GM18868 (cell line): ENCODE results near the gene TROAP.
"Not testable (repeated sequence)": the region's sequence is repeated elsewhere in the genome, so short reads cannot be mapped to it uniquely, and the experiment has no call there.

Source experiments
- ATAC-seq: cut with Tn5 transposase; IDR thresholded peaks from one replicate; pipeline ENCODE4 v1.9.1; 2021; ENCODE audit warnings: mild to moderate bottlenecking, moderate library complexity; ENCODE audit not compliant: unreplicated experiment

TROAP gene

DNA sequence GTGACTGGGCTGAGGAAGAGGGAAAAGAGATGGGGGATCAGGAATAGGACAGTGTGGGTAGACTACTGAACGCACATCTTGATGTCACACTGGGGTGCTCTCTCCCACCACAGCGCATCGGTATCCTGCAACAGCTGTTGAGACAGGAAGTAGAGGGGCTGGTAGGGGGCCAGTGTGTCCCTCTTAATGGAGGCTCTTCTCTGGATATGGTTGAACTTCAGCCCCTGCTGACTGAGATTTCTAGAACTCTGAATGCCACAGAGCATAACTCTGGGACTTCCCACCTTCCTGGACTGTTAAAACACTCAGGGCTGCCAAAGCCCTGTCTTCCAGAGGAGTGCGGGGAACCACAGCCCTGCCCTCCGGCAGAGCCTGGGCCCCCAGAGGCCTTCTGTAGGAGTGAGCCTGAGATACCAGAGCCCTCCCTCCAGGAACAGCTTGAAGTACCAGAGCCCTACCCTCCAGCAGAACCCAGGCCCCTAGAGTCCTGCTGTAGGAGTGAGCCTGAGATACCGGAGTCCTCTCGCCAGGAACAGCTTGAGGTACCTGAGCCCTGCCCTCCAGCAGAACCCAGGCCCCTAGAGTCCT lies 7.1 kb downstream of the TROAP start:
- ATAC-seq: no peak

DNA sequence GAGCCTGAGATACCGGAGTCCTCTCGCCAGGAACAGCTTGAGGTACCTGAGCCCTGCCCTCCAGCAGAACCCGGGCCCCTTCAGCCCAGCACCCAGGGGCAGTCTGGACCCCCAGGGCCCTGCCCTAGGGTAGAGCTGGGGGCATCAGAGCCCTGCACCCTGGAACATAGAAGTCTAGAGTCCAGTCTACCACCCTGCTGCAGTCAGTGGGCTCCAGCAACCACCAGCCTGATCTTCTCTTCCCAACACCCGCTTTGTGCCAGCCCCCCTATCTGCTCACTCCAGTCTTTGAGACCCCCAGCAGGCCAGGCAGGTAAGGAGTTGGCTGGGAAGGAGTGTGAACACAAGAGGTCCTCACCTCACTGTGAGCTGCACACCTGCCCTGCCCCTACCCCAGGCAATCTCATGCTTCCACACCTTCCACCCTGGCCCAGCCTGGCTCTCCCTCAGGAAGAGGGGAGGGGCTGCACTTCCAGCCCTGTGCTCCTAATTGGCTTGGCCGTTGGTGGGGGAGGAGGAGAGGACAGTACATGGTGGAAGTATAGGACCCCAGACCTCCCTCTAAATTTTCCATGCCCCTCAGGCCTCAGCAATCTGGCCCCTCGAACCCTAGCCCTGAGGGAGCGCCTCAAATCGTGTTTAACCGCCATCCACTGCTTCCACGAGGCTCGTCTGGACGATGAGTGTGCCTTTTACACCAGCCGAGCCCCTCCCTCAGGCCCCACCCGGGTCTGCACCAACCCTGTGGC lies 7.8 kb downstream of the TROAP start:
- no peak for ATAC-seq

DNA sequence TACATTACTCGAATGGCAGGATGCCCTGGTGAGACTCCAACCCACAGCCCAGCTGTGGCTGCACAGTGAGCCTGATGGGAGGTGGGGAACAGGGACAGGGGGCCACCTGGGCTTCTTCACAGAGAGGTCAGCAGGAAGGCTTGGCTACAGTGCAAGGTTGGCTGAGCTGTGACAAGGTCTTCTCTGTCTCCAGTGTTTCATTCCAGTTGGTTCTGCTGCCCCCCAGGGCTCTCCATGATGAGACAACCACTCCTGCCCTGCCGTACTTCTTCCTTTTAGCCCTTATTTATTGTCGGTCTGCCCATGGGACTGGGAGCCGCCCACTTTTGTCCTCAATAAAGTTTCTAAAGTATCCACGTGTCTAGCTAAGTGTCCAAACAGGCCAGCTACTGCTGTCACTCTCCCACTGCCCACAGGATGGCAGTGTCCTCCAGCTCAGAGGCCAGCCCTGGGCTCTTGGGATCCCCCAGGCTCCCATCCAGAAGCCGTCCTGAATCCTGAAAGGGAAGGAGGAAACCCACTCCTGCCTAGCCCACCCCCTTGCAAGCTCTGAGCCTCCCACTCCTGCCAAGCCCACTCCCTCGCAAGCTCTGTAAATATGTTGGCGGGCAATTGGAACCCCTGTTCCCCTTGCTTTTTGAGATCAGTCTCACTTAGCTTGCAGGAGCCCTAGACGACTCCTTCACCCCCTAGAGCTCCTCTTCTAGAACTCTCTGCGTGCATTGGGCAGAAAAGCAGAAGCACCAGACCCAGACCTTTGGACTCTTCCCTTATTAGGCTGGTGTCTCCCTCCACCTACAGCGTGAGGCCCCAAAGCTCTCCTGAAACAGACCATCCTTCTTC lies 8.5 kb downstream of the TROAP start:
- ATAC-seq: no peak

DNA sequence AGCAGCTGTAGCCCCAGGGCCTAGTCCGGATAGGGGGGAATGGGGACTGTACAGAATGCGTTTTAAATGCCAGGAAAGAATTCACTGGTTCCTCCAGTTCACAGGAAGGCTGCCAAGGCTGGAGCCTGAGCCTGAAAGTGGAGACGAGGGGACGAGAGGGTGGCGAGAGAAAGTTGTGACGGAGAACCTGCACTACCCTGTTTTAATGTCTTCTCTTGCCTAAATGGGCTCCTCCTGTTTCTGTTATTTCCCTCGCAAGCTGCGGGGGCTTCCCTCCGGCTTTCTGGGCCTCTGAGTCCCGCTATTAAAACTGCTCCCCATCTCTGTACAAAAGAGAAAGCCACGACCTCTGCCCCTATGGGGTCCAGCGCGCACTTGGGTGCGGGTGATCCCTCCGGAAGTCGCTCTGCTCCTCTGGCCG lies 9.4 kb downstream of the TROAP start:
- no peak for ATAC-seq

DNA sequence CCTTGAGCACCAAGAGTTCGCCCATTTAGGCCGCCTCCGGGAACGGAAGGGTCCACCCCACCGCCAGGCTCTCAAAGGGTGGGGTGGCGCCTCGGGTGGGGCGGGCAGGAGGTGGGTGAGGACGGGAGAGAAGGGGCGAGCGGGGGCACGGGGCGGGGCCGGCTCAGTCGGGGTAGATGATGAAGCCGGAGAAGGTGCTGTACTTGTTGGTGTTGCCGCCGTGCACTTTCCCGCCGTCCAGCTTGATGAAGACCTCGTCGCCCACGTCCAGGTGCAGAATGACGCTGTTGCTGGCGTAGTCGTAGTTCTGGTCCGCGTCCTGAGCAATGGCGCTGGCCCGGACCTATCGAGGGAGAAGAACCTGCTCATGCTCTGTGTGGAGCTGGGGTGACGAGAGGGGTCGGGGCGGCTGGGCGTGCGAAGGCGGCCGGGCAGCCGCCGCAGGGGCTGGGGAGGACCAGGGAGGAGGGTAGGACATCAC lies 9.9 kb downstream of the TROAP start:
- no peak for ATAC-seq

DNA sequence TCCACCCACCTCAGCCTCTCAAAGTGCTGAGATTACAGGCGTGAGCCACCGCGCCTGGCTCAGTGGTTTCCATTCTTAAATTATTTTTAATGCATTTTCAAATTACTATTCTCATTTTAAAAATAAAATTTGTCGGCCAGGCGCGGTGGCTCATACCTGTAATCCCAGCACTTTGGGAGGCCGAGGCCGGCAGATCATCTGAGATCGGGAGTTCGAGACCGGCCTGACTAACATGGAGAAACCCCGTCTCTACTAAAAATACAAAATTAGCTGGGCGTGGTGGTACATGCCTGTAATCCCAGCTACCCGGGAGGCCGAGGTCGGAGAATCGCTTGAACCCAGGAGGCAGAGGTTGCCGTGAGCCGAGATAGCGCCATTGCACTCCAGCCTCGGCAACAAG lies 10.7 kb downstream of the TROAP start:
- not testable (repeated sequence) for ATAC-seq

DNA sequence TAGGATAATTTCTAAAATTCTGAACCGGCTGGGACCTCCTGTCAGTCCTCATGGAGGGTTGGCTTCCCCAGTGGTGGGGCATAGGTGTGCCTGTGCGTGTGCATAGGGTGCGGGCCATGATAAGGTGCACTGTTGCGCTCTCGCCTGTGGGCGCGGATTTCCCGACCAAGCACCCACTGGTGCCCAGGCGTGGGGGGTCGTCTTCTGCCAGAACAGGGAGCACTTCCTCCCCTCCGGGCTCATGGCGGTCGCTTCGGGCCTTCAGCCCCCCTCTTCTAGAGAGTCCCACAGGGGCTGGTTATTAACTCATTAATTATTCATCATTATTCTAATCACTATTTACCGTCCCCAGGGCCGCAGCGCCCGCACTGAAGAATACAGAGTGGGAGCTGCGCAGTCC lies 11.2 kb downstream of the TROAP start:
- ATAC-seq: no peak

DNA sequence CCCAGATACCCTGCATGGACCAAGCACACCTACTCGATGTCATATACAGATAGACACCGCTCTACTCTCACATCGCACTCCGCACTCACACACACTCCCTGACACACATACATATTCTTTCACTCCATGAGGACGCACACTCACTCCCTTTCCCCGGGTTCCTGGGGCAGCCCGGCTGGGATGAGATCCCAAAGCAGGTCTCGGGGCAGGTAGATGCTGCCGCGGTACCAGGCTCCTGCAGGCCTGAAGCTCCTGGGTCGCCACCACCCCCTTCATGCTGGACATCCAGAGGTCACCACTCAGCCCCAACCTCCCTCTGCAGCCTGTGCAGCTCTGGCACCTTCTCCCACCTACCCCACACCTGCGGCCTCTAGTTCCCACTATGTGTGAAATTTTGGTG lies 11.6 kb downstream of the TROAP start:
- ATAC-seq: no peak

DNA sequence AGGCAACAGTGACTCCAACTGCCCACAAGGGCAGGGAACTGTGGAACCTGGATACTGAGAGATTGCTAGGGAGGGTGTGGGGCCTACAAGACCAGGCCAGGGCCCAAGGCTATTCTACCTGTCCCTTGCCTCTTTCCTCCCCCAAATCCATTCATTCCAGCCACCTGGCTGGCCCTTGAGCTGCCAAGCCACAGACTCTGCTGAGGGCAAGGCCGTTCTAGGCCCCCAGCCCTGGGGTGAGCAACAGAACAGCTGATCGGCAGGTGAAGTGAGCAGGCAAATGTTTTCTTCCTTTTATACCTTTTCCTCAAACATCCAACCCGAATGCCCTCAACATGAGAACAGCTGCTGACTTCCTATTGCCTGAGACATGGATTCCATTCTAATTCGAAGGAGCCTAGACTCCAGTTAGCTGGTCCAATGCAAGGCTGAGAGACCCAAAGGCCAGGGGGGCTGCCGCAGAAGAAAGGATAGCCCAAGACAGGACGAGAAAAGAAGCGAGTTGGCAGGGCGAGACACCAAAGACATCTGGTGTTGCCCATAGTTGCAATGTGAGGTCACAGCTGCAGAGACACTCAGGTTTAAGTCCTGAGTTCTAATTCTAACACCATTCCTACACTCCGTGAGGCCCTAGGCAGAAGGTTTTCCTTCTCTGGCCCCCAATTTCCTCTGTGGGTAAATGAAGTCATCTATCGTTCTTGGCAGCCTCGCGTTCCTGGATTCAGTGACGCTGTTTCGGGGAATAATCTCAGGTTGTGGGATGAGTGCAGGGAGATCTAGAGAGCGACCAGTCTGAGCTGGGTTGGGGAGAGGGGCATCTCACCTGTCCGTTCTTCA lies 12.3 kb downstream of the TROAP start:
- ATAC-seq: no peak

DNA sequence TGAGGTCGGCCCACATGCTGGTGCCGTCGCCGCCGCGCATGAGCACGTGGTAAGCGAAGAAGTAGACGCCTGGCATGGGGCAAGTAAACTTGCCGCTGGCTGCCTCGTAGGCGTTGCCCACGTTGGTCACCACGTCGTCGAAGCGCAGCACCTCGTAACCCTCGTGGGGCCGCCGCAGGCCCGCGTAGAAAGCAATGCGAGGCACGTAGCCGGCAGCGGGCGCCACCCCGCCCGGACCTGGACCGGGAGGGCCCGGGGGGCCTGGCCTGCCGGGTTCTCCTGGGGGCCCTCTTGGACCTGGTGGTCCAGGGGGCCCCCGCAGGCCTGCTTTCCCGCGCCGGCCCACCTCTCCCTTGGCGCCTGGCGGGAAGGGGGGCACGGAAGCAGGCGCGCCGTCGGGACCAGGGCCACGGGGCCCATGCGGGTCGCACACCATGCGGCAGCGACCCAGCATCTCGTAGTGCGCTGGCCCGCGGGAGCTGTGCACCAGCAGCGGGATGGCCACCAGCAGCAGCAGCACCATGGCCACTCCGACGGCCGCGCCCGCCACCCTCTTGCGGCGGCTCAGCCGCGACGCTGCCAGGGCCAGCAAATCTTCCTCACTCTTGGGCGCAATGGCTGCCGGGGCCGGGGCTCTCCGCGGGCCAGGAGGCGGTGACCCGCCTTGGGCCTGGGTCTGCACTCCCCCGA lies 13.0 kb downstream of the TROAP start:
- ATAC-seq: no peak

DNA sequence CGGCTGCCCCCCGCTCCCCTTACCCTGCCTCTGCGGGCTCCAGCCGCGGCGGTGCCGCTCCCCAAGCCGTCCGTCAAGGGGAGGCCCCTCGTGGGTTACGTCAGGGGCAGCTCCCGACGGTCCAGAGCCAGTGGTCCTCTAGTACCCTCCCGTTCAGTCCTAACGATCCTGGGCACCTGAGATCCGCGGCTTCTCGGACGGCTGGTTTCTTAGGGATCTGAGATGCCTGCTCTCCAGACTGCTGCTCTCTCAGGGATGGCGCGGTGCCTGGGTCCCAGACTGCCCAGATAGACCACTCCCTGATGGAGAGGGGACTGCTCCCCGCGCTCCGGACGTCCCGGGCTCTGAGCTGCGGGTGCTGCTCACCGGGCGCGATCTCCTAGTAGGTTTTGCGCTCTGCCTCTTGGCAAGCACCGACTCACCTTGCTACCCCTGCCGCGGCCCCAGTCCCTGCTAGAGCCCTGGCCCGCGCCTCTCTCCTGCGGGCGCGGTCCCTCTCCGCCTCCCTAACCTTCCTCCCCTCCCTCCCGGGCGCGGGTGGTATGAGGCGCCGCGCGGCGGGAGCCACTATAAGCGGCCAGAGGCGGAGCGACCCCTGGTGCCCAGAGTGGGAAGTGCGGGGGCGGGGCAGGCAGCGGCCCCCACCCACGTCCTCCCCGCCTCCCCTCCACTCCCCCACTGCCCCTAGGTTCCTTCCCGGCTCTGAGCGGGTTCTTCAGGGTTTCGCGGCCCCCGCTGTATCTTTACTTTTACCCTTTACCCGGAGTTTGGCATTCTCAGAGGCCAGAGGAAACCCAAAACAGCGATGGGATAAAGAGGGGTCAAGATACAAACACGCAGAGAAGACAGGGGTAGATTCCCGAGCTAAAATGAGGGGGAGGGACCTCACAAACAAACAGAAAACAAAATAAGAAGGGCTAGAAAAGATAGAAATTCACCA lies 13.9 kb downstream of the TROAP start, which contains the start of gene C1QL4:
Gene C1QL4, minus strand, starts transcription at position 544 of the 940 bp plus-strand sequence. CDS start 711 bp downstream, outside the sequence.
- peak; percentile 79 for ATAC-seq

DNA sequence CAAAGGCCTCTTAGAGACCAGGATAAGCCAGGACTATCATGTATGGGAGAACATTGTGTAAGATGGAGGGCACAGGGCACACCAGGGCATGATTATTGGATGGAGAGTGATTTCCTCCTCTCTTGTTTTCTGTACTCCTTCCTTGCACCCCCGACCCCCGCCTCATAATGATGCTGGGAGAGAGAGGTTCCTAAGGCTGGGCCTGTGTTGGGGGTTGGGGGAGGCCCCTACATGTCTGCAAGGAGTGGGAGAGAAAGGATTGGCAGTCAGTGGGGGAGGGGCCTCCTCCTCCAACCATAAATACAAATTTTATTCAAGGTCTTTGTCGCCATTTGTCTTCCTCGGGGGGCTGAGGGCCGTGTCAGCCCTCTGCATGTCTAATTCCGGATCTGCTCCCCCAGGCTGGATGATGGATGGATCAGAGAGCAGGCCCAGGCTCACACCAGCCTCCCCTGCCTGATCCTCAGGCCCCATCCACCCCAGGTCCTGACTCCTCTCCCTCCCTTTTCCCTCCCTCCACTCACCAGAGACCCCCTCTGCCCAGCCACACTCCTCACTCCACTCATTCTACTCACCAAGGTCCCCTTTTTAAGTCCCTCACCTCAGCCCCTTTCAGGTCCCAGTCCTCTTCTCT lies 15.9 kb downstream of the TROAP start:
- ATAC-seq: no peak

DNA sequence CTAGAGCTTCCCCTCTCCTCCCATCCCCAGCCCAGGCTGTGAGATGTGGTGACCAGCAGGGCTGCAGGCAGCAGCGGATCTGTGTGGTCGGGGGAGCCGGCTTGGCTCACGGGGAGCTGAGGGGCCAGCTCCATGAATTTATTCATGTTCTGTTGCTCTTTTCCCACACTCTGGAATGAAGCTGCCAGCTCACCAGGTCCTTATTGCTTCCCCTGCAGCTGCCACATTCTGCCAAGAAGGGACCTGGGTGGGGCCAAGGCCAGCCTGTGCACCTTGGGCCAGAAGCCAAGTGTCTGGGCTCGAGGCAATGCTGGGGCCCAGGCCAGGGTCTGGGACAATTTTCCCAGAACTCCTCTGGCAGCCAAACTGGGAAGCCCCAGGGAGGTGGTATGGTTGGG lies 16.4 kb downstream of the TROAP start:
- ATAC-seq: no peak

DNA sequence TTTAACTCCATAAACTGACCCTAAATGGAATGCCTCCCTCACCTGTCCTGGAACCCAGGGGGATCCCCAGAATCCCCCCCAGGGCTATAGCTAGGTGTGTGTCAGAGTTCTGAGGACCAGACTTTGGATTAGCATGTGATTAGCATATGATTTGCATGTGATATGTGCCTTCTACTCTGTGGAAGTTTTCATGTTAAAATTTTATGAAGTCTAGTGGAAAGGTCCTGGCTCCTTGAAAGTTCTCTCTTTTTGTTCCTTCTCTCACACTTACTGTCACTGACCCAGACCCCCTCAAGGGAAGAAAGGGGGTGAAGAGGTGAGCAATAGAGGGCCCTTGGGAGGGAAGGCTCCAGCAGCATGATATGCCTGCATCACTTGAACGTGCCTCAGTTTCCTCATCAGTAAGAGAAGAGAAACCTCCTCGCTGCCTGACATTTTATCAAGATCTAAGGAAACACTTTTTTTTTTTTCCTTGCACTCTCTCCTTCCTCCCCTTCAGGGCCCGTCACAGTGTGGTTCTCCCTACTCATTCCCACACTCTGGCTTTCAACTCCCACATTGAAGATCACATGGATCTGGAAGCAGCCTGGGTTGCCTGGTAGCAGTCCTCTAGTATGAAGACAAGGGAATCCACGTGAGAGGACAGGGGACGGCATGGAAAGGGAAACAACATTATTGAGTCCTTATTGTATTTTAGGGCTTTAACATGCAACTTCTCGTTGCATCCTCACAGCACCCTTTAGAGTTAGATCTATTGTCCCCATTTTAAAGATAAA lies 17.2 kb downstream of the TROAP start:
- no peak for ATAC-seq

DNA sequence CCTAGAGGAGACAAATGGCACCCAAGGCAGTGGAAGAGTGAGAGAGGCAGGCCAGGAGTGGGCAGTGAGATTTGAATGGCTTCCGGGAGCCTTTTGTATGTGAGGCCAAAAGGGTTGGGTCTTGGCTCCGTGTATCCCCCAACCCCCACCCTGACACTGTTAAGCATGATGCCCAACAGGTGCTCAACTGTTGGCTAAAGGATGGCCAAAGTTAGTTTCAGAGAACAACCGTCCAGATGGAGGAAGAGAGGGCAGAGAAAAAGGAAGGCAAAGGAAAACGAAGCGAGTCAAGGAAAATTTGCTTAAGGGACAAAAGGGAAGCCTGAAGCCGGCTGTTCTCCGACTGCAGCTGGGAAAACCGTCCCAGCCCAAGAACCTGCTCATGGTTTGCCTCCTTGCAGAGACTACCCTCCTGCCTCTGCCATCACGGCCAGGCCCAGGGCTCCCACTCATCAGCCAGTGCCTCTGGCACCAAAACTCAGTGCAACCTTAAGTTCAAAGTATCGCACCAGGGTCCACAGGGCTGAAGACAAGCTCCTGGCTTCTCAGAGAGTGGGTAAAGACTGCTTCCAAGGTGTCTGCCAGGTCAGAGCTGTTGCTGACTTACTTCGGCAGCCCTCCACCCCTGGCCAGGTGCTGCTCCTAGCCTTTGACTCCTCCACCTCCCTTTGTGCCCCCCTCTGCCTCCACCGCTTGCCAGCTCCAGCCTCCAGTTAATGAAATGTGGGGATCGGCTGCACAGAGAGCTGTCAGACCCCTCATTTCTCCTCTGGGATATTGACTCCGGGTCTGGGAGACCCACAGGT lies 18.1 kb downstream of the TROAP start:
- ATAC-seq: no peak

DNA sequence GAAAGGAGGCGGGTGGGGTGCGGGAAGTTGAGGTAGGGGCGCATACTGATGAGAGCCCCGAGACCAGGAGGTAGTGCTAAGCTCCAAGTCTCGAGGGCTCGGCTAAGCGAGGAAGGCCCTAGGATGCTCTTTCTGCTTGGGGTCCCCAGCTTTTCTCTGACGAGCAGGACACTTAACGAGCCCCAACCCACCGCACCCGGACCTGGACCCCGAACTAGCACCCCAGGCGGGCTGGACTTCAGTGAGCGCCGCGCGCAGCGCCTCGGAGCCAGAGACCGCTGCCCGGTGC lies 18.7 kb downstream of the TROAP start:
- no peak for ATAC-seq
